Amniotic epithelial cell (primary cell): ENCODE data around the gene ALDH1A3.

Experiments
- DNase-seq: peaks from one replicate; pipeline ENCODE4 v3.0.0-alpha.2; 2010; ENCODE audit warnings: low read depth

Gene ALDH1A3

GRCh38 chr15:100859970-100860828 lies 19.4 kb upstream of the ALDH1A3 start:
- DNase-seq, result no peak

- no peak for DNase-seq
These were observed 18.7 kb upstream of the ALDH1A3 start for GRCh38 chr15:100860829-100861510.

DNA sequence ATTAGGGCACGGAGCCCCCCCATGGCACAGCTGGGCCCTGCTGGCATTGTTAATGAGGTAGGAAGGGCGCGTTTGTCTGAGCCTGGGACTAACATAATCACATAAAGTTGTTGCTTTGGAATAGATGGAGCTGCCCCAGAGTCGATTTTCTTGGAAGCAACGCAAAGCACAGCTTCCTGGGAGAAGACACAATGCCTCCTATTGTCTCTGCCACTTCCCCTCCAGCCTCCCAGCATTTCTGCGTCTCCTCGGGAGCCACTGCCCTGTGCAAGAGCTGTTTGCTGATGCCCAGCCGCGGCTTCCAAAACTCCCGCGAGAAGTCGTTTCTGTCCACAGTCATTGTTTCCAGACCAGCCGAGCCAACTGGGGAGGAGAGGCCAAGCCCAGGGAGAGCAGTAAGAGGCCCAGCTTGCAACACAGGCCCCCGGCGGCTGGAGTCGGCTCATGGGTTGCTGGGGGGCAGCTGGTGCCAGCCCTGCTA lies 18.1 kb upstream of the ALDH1A3 start:
- no peak for DNase-seq

GRCh38 chr15:100862162-100862561 lies 17.5 kb upstream of the ALDH1A3 start:
- DNase-seq, result no peak

DNA sequence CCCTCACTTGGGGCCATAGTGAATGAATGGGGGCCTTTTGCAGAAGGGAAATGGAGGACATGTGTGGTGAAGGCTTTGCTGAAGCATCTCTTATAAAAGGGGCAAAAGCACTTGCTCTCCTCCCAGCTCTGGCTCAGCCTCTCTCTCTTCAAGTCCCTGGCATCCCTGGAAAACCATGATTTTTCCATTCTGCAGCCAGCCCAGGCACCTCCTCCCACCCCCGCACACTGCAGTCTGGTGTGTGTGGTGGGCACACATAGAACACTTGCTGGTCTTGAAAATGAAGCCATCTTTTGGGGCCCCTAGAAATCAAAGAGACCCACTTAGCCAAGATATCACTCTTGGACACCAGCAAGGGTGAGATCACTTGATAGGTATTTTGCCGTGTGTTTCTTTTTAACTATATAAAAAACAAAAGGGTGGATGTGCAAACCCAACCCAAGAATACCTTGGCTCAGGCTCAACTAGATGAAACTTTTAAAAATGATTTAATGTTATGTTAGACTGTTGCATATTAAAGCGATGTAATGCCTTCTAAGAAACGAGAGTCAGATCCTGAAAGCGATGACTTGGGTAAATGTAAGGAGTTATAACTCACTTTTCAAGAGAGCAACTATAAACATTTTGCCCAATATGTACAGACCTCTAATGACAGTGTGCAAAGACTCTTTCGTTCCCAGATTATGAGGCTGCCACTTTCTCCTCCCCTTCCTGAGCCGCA lies 16.4 kb upstream of the ALDH1A3 start:
- peak; percentile 37 for DNase-seq

DNA sequence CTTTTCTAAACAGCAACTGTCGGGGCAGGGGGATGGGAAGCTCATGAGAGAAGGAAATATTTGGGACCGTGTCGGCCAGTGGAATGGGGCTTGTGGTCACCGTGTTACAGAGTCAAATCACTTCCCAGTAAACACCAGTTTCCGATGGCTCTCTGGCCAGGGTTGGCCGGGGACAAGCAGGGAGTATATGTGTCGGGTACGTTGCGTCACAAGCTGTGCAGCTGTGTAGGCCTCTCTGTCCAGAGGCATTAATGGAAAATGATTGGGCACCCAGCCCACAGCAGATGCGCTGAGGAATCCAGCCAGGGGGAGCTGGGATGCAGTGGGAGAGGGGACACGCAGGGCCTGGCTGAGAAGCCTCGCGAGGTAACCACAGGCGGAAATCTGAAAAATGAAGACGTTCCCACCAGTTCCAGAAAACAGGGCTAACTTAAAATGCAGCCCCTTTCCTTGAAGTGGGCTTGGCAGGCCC lies 15.8 kb upstream of the ALDH1A3 start:
- DNase-seq, result peak; percentile 27

GRCh38 chr15:100866386-100867330 lies 13.0 kb upstream of the ALDH1A3 start:
- DNase-seq, result no peak

DNA sequence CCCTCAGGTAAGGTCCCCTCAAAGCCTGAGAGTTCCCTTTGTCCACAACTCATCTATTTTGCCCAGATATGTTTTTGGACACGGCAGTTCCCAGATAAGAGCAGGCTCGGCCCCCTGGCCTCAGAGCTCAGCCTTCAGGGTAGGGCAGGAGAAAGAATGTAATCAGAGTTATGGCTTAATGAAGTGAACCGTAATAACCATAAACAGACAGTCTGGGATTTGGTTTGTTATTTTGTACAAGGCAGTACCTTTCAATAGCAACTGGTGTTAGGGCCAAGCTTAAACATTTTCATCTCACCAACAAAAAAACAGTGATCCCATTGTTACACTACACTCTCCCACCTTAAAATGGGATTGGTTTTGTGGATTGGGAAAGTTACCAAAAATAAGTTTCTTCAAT lies 12.2 kb upstream of the ALDH1A3 start:
- peak; percentile 34 for DNase-seq

DNA sequence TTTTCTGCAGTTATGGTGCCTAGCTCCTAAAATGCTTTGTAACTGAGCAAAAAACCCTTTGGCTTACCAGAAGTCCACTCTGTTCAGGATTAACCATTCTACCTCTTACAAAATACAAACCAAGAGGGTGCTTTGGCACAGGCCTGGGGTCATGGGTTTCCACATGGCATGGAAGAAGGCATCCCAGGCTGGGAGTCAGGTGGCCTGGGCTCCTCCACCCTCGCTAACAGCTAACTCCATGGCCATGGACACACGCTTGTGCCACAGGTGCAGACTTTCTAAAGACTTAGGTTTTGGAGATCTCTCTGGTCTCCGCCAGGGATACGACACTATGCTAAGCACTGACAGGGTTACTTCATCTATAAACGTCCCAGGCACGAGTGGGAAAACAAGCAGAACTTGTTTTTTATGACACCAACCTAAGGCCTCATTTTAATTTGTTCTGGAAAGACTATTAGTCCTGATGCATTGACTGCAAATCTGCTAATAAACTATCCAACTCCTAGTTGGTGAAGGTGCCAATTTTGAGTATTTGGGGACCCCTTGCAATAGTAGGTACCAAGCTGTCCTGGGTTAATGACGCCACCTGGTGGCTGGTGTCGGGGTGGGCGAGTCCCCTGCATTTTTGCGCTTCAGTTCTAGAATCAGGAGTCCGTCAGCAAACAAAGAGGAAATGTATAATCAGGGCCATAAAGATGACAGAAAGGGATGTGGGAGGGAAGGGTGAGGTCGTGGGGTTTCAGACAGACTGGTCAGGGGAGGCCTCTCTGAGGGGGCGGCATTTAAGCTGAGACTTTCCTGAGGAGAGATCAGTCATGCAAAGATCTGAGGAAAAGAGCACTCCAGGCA lies 10.3 kb upstream of the ALDH1A3 start:
- DNase-seq, result no peak

- peak; percentile 93 for DNase-seq
These were observed 6.5 kb upstream of the ALDH1A3 start for GRCh38 chr15:100873029-100873677.

- no peak for DNase-seq
These were observed 4.1 kb upstream of the ALDH1A3 start for GRCh38 chr15:100875495-100875894.

DNA sequence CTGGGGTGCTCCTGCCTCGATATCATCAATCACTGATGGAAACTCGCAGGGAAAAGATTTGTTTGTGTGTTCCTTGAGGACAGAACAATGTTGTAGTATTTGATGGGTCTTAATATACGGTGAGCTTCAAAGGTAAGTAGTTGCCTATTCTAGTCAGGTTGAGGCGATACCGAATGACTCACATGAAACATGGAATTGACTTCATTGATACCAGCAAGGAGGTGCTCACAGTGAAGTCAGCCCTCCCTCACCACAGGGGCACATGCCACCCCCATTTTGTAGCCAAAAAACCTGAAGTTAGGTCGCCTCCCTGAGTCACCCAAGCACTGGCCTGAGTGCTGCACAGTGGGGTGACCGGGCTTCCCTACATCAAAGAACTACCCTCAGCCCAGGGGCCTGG lies 3.7 kb upstream of the ALDH1A3 start:
- DNase-seq, result no peak

DNA sequence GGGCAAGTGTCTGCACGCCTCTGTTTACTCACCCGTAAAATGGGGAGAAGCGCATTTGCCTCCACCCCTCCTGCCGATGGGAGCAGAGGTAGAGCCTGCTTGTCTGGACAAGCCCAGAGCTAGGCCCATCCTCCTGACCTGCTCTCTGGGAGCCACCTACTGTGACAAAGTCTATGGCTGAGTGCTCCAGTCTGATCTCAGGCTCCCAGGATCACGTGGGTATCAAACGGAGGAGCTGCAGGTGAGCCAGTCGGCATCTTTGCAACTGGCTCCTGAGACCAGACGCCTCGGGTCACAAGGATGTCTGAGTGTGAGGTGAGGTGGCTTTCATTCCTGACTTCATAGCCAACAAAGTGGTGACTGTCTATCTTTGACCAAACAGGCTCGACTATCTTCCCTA lies 2.1 kb upstream of the ALDH1A3 start:
- DNase-seq, result no peak

GRCh38 chr15:100878130-100878529 lies 1.5 kb upstream of the ALDH1A3 start:
- no peak for DNase-seq

DNA sequence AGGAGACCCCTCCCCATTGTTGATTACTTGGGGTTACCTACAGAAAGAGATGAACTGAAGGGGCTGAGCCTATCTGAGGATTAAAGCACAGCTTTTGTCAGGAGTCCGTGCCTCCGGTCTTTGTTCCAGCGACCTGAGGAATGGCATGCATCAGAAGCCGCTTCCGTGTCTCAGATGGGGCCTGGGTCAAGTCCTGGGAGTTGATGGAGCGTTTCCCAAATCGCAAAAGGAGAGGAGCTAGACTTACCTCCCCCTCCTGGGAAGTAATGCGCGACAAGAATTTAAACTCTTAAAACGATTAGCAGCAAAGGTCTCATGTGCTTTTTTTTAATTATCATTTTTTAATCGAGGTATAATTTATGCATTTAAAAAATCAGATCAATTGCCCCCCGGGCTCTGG lies 983 bp upstream of the ALDH1A3 start:
- DNase-seq, result no peak

DNA sequence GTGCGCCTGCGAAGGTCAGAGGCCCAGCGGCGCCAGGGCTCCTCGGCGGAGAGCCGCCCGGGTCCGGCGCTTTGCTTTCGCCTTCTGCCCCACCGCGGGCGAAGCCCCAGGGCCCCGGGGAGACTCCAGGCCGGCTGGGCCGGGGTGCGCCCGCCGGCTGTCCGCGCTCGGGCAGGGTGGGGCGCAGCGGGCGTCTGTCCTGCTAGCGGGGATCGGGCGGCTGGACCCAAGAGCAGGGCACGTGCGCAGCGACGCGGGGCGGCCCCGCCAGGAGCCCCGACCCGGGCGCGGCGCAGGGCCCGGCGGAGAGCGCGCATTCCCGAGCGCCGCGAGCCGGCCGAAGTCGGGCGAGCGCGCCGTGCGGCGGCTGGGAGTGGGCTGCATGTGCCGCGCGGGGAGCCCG lies 569 bp upstream of the ALDH1A3 start:
- DNase-seq, result no peak

GRCh38 chr15:100880139-100880896 lies 687 bp downstream of the ALDH1A3 start:
- DNase-seq, result peak; percentile 24

- no peak for DNase-seq
These were observed 1.2 kb downstream of the ALDH1A3 start for GRCh38 chr15:100880897-100881242.
